Activated effector memory CD4-positive, alpha-beta T cell treated with anti-CD3 and anti-CD28 coated beads, Interleukin-2, amount 50 U/mL, for 16 hours (primary cell): Measurements from ENCODE around the gene CORO7.

Source experiments
- DNase-seq: peaks from one replicate; pipeline ENCODE4 v3.0.0-alpha.2; 2020

Gene CORO7

DNA sequence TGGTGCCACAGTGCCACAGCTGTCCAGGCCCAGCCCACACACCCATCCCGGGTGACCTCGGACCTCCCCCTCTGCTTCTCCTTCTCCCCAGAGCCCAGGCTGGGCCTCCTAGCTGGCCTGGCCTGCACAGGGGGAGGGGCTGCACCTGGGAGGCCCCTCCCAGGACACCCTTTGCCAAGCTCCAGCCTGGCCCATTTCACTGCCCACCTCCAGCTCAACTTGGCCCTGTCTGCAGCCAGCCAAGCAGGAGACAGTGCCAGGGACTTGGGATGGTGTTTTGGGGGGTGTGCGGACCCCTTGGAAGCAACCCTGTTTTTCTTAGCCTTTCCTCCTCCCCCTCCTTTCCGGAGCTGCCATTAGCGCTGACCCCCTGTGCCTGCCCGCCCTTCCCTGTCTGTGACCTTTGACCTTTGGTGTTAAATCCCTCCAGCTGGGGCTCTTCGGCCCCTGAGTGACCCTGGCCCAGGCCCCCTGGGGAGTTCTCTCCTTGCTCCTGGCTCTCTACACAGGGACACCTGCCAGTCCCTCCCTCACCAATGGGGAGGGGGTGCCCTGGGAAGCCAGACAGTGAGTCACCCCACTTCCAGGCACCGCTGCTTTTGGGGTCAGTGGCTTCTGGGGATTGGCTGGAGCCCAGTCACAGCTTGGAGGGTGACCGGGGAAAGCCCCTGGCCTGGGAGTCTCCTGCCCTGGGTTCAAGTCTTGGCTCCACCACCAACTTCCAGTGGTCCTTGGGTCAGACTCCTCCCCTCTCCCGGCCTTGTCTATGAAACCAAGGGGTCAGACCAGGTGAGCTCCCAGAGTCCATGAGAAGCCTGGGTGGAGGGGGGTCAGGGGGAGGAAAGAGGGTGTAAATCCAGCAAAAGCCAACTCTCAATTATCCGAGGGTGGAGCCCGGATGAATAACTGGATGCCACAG lies 98.6 kb downstream of the CORO7 start:
- no peak for DNase-seq

DNA sequence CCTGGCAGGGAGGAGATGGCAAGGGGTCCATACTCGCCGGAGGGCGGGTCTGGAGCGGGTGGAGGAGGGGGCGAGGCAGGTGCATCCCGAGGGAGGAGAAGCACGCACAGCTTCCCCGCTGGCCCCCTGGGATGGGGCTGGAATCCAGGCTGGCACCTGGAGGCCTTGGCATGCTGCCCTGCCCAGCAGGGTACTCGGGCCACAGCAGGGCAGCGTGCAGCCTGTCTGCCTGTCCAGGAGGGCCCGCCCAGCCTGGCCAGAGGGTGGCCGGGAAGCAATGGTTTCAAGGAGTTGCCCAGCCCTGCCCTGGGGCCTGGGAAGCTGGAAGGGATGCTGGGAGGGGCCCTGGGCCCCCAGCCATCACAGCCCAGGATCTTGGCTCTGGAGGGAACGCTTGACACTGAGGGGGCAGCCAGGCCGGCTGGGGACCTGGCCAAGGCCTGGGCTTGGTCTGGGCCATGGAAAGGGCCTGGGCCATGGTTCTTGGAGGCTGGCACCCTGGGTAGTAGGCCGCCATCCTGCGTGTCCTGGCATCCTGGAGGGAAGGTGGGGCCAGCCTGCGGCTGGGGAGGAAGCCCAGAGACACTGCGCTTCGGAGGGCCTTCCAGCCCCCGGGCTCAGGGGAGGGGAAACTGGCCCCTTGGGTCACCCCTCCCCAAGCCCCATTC lies 99.4 kb downstream of the CORO7 start:
- no peak for DNase-seq

DNA sequence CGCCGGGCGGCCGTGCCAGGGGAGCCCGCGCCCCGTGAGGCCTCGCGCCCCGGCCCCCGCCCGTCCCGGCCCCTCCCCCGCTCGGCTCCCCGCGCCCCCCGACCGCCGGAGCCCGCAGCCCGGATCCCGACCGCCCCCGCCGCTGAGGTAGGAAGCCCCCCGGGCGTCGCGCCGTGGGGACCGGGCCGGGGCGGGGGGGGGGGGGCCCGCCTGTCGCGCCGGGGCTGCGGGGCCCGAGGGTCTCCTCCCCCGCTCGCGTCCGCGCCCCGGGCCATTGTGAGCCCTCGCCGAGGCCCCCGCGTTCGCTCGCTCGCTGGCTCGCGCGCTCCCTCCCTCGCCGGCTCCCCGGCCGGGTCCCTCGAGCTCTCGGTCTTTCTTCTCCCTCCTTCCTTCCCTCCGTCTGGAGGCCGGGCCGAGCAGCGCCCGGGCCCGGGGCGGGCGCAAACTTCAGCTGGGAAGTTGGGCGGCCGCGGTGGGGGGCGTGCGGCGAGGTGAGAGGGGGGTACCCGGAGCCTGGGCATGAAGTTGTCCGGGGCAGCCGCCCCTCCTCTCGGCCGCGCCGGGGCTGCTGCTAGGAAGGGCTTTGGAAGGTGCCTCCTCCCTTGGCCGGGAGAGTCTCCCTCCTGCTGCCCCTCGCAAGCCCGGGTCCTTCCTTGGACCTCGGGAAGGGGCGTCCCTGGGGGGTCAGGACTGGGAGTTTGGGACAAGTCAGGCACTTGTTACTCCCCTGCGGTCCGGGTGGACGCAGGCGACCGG lies 100.1 kb downstream of the CORO7 start:
- DNase-seq, result no peak

DNA sequence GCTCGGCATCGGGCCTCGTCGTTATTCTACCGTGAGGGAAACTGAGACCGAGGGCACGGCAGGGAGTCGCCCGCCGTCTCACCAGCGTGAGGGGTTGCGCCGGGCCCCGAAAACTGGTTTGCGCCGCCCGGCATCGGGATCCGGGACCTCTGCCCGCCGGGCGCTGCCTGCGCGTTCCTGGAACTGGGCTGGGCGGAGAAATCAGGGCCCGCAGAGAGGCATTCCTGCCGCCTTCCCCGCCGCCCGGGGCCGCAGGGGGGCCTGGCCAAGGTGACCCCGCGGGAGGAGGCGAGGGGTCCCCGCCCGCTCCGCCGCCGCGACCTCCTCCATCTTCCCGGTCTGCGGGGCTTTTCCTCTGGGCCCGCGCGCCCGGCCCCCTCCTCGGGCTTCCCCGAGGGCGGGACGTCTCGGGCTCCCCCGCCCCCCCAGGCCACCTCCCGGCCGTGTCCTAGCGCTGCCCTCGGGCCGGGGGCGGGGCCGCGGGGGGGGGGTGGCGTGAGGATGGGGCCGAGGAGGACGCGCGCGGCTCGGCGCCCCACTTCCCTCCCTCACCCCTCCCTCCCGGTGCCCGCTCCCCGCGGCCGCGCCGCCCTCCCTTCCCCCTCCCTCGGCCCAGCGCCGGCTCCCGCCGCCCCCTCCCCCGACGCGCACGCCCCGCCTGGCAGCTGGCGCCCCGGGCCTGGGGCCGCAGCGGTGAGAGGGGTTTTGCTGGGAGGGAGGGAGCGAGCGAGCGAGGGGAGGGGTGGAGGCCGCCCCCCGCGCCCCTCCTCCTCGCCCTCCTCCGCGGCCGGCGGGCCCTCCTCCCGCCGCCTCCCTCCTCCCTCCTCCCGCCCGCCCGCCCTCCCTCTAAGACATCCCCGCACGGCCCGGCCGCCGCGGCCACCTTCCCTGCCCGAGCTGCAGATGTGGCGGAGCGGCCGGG lies 100.9 kb downstream of the CORO7 start, which contains the start of gene GLIS2:
GLIS2 (plus strand) TSS at position 882 of the 922 bp plus-strand sequence. CDS start 16,214 bp downstream, outside the sequence.
- DNase-seq, result peak; percentile 76

DNA sequence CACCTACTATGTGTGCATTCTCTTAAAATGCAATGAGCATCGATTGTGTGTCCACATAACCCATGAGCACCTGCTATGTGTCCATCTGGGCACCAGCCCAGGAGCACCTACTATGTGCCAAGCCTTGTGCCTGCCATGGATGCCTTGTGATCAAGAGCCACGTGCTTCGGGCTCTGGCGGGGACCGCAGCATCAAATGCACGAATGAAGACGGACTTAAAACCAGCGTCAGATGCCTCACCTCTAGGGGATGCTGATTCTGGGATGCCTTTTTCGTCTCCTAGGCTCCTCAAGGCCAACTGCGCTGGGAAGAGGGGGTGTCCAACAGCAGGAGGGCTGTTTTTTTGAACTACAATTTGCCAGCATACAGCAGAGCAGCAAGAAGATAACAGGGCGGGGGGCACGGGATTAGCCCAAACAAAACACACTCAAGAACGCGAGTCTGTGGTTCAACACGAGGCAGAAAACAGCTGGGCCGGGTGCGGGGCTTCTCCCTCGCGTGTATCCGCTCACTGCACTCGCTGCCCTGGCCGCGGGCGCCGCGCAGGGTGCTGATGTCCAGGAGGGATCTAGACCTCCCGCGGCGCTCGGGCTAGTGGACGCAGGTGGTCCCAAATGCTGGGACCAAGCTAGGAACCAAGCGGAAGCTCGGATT lies 101.7 kb downstream of the CORO7 start:
- peak; percentile 68 for DNase-seq

DNA sequence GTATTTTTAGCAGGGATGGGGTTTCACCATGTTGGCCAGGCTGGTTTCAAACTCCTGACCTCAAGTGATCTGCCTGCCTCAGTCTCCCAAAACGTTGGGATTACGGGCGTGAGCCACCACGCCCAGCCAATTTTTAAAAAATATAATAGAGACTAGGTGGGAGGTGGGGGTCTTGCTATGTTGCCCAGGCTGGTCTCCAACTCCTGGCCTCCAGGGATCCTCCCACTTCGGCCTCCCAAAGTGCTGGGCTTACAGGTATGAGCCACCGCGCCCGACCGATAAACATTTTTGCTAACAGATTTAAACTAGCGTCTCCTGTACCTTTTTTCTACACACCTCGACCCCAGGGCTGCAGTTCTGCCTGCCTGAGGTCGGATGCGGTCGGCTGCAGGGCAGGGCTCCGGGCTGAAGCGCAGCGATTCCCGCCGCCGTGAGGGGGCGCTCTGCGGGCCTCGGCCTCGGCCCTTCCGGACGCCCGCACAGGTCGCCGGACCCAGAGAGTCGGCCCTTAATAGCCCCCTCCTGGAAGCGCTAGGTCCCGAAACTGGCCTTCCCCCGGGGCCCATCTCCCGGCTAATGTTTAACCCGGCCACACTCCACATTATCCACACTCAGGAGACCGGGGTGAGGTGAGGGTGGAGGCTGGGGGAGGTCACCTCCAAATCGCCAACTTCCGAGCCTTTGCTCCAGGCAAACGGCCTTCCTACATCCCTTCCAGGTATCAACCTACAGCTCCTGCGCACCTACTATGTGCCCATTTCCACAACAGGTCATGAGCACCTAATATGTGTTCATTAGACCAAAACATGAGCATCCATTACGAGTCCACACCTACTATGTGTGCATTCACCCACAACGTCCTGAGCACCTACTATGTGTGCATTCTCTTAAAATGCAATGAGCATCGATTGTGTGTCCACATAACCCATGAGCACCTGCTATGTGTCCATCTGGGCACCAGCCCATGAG lies 102.5 kb downstream of the CORO7 start:
- DNase-seq, result no peak

DNA sequence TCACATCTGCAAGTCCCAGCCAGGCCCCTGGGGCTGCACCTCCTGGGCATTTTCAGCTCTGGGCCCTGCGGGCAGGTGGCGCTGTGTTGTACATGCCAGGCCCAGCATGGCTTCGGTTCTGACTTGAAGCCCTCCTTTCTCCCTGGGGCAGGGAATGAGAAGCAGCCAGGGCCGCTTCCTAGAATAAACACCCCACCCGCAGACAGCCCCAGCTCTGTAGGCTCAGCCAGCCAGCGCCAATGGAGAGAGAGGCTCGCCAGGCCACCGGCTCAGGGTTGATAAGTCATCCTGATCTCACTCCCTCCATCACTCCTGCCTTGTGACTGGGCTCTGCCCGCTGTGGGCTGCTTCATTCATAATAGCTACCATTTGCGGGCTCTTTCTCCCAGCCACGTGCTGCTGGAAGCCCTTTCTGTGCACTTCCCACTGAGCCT lies 106.5 kb downstream of the CORO7 start:
- DNase-seq, result peak; percentile 86

DNA sequence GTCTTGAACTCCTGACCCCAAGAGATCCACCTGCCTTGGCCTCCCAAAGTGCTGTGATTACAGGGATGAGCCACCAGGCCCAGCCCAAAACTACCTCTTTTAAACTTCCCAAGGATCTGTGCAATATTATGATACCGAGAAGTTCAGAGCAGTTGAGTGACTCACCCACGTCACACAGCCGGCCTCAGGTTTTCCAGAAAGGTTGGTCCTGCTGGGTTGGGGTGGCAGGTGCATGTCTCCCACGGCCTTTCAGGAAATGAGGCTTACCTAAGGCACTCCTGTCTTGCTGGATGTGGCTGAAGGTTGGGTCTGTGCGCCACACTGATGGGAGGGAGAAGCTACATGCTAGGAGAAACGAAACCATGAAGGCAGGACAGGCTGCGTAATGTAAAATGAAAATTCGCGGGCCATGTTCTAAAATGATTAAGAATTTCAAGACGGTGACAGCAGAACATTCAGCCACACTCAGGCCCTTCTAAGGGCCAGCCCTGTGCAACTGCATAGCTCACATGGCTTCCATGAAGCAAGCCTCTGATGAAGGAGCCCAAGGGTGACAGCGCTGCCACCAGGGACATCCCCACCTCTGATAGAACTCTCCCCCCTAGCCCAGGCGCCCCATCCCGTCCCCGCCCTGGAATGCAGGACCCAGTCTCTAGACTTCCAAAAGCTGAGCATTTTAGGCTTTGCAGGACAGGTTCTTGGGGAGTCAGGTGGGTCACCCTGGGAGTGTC lies 107.1 kb downstream of the CORO7 start:
- DNase-seq, result no peak

DNA sequence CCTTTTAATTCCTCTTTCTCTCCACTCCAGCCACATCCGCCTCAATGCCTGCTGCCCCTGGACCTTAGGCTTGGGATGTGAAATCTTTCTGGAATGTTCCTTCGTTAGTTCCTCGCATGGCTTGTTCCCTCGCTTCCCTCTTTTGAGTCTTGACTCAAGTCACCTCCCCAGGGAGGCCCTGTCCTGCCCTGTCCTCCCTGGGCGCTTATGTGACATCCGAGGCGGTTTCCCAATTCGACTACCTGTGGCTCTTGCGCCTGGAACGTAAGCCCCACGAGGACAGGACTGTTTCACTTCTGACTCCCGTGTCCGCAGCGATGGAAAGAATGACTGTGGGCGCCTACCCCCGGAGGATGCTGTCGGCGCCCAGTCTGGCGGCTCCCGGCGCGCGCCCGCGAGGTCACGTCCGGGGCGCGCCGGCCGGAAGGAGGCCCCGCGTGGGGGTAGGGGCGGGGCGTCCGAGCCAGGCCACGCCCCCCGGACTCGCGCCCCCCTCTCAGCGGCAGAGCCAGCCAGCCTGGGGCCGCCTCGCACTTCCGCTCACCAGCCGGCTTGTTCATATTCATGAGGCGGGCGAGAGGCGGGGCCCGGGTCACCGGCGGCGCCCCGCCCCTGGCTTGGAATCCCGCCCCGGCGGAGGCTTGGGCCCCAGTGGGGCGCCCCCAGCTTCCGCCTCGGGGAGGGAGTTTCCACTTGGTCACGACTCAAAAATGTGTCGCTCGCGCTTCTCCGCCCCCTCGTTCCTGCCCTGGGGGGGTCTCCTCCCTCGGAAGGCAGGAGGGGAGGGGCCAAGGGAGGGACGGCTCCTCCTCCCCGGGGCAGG lies 109.0 kb downstream of the CORO7 start:
- DNase-seq, result peak; percentile 99

DNA sequence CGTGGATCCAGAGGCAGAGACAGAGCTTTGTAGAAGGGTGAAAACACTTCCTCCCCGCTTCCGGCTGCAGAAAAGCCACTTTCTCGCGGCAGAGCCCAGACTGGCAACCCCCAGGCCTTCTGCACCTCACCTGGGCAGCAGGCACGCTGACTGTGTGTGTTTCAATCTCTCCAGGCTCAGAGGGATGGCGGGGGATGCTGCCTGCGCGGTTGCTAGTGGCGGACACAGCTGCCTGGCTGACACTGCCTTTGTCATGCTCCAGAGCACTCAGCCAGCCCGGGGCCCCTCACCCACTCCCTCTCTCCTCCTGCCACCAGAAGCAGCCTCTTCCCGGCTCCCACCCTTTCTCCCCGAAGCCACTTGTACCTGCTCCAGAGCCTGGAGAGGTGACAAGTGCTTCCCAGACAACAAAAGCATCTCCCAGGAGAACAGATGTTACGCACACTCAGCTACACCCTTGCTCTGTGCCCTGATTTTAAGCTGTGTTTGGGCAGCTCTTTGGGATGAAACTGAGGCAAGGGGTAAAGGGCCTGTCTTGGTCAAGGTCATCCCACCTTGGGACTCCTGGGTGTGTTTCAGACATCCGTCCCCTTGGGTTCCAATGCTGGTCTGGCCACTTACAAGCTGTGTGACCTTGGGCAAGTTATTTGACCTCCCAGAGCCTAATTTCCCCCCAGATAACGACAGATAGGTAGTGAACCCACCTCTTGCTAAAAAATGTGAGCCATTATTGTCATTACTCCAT lies 109.8 kb downstream of the CORO7 start:
- peak; percentile 79 for DNase-seq
